Right kidney (tissue), 9 donors: ENCODE data around the gene MYOF.

Experiments used
- DNase-seq: peaks from one replicate; pipeline ENCODE4 v3.0.0-alpha.2; 2016
- long read RNA-seq, 8 donors: transcript quantifications; one replicate each; lab custom pipeline, GENCODE V29; 2026

Gene MYOF
- long read RNA-seq, donor 1 = 0 reads
- long read RNA-seq, donor 2, partial matches to known transcripts = 0 of 1 reads
- long read RNA-seq, donor 2, other reads (novel, unspliced or antisense) = 0 of 1 reads
- long read RNA-seq, donor 3 = 0 reads
- long read RNA-seq, donor 4, partial matches to known transcripts = 6 of 7 reads
- long read RNA-seq, donor 4, other reads (novel, unspliced or antisense) = 0 of 7 reads
- long read RNA-seq, donor 5 = 0 reads
- long read RNA-seq, donor 6 = 0 reads
- long read RNA-seq, donor 7 = 0 reads
- long read RNA-seq, donor 8, partial matches to known transcripts = 5 of 6 reads
- long read RNA-seq, donor 8, other reads (novel, unspliced or antisense) = 0 of 6 reads

GRCh38 chr10:93482145-93482834, at the start of gene MYOF:
TSS of gene MYOF (minus strand) at chr10:93482334. CDS start at chr10:93482194, 140 bp downstream.
- peak; percentile 82 for DNase-seq

- no peak for DNase-seq
Measured at GRCh38 chr10:93518531-93518930, 36.4 kb upstream of the MYOF start.

GRCh38 chr10:93516006-93516380, 33.9 kb upstream of the MYOF start:
- no peak for DNase-seq

GRCh38 chr10:93515071-93516005, 33.2 kb upstream of the MYOF start:
- no peak for DNase-seq

- DNase-seq = no peak
Measured at GRCh38 chr10:93514521-93514920, 32.4 kb upstream of the MYOF start.

- DNase-seq = no peak
Measured at GRCh38 chr10:93513091-93513490, 31.0 kb upstream of the MYOF start.

- no peak for DNase-seq
Measured at GRCh38 chr10:93512565-93512964, 30.4 kb upstream of the MYOF start.

GRCh38 chr10:93509816-93510215, 27.7 kb upstream of the MYOF start:
- no peak for DNase-seq

- DNase-seq = no peak
Measured at GRCh38 chr10:93505075-93505474, 22.9 kb upstream of the MYOF start.

- DNase-seq = no peak
Measured at GRCh38 chr10:93503075-93503474, 20.9 kb upstream of the MYOF start.

- no peak for DNase-seq
Measured at GRCh38 chr10:93501650-93502049, 19.5 kb upstream of the MYOF start.

- no peak for DNase-seq
Measured at GRCh38 chr10:93498166-93498565, 16.0 kb upstream of the MYOF start.

- peak; percentile 87 for DNase-seq
Measured at GRCh38 chr10:93496322-93497041, 14.3 kb upstream of the MYOF start, which contains the start of gene CEP55. TSS of gene CEP55 (plus strand) at chr10:93496612. CDS start at chr10:93500052, 3,440 bp downstream.

- peak; percentile 85 for DNase-seq
Measured at GRCh38 chr10:93495654-93496321, 13.7 kb upstream of the MYOF start.

GRCh38 chr10:93494494-93494893, 12.4 kb upstream of the MYOF start:
- no peak for DNase-seq

GRCh38 chr10:93493162-93493561, 11.0 kb upstream of the MYOF start:
- DNase-seq = no peak

- DNase-seq = no peak
Measured at GRCh38 chr10:93491602-93492121, 9.5 kb upstream of the MYOF start.

- DNase-seq = no peak
Measured at GRCh38 chr10:93488956-93489528, 6.9 kb upstream of the MYOF start.

- no peak for DNase-seq
Measured at GRCh38 chr10:93485690-93486089, 3.6 kb upstream of the MYOF start.

GRCh38 chr10:93481637-93482144, 443 bp downstream of the MYOF start:
- DNase-seq = peak; percentile 37

- DNase-seq = no peak
Measured at GRCh38 chr10:93478873-93479272, 3.3 kb downstream of the MYOF start.
